CD14-positive monocyte (primary cell): Measurements from ENCODE around the gene ORMDL2. TPM values are rescaled to one million over a fixed set of nuclear protein-coding genes. Genes with fewer than 3 reads are reported as not detected.

Source experiments
- DNase-seq, 3 donors: peaks; one replicate each; pipeline ENCODE4 v3.0.0-alpha.2; 2011 to 2022
- H2AFZ ChIP-seq: 2 replicates; pipeline ENCODE4 v1.6.0; 2012; ENCODE audit warnings: mild to moderate bottlenecking, low read depth, low read length, inconsistent platforms; ENCODE audit not compliant: insufficient read depth, poor library complexity, severe bottlenecking
- H3K27ac ChIP-seq, 2 donors: 1 replicate in 1 of 2; 2 replicates in 1 of 2; pipeline ENCODE4 v1.5.1; 2012 to 2013; ENCODE audit warnings: low read length in 2 of 2, control low read depth in 1 of 2, inconsistent platforms in 1 of 2, low read depth in 1 of 2, mild to moderate bottlenecking in 1 of 2
- H3K27me3 ChIP-seq, 2 donors: one replicate each; pipeline versions ENCODE4 v1.6.0 to v1.6.1; 2011 to 2013; ENCODE audit warnings: low read length in 2 of 2; ENCODE audit not compliant: control insufficient read depth in 2 of 2, insufficient read depth in 2 of 2
- H3K36me3 ChIP-seq, 2 donors: replicated peaks in 1 of 2; 1 replicate in 1 of 2; 2 replicates in 1 of 2; pipeline versions ENCODE4 v1.5.1 to v1.6.1; 2012 to 2013; ENCODE audit warnings: low read length in 2 of 2, control low read depth in 1 of 2, inconsistent platforms in 1 of 2, mild to moderate bottlenecking in 1 of 2; ENCODE audit not compliant: insufficient read depth in 2 of 2, control insufficient read depth in 1 of 2
- H3K4me1 ChIP-seq, 2 donors: 1 replicate in 1 of 2; 2 replicates in 1 of 2; pipeline versions ENCODE4 v1.5.1 to v1.6.1; 2012 to 2013; ENCODE audit warnings: low read length in 2 of 2, control low read depth in 1 of 2, inconsistent platforms in 1 of 2, mild to moderate bottlenecking in 1 of 2, moderate library complexity in 1 of 2; ENCODE audit not compliant: insufficient read depth in 2 of 2, control insufficient read depth in 1 of 2
- H3K4me2 ChIP-seq: replicated peaks from 2 replicates; pipeline ENCODE3; 2012; ENCODE audit warnings: low read length, moderate library complexity, mild to moderate bottlenecking; ENCODE audit not compliant: poor library complexity, severe bottlenecking; ENCODE audit errors: extremely low read depth
- H3K4me3 ChIP-seq, 3 experiments: fragments of 200-600 bp in 1 of 3; sonication (generic) in 1 of 3; replicated peaks in 1 of 3; 1 replicate in 2 of 3; 2 replicates in 1 of 3; pipeline ENCODE4 v1.5.1; 2011 to 2013; ENCODE audit warnings: low read length in 3 of 3, mild to moderate bottlenecking in 3 of 3, control low read depth in 2 of 3, low read depth in 2 of 3, inconsistent platforms in 1 of 3, moderate library complexity in 1 of 3
- H3K79me2 ChIP-seq: 2 replicates; pipeline ENCODE4 v1.6.0; 2012; ENCODE audit warnings: mild to moderate bottlenecking, control low read depth, inconsistent platforms, low read length, moderate library complexity; ENCODE audit not compliant: insufficient read depth
- H3K9ac ChIP-seq: 2 replicates; pipeline ENCODE4 v1.6.0; 2017; ENCODE audit warnings: low read length, mild to moderate bottlenecking; ENCODE audit not compliant: insufficient read depth, poor library complexity, severe bottlenecking
- H3K9me3 ChIP-seq, 2 donors: replicated peaks in 1 of 2; 1 replicate in 1 of 2; 2 replicates in 1 of 2; pipeline versions ENCODE4 v1.5.1 to v1.6.1; 2012 to 2013; ENCODE audit warnings: low read length in 2 of 2, control low read depth in 1 of 2; ENCODE audit not compliant: control insufficient read depth in 1 of 2, insufficient read depth in 1 of 2
- H4K20me1 ChIP-seq: 2 replicates; pipeline ENCODE4 v1.6.0; 2012; ENCODE audit warnings: mild to moderate bottlenecking, low read length, control low read depth, moderate library complexity; ENCODE audit not compliant: insufficient read depth
- H3K27ac Mint-ChIP-seq, 7 donors: one replicate each; pipeline ENCODE4 v1.8.0; 2020; ENCODE audit warnings: mild to moderate bottlenecking in 7 of 7, mixed read lengths in 7 of 7, moderate library complexity in 6 of 7, inconsistent platforms in 2 of 7
- H3K27me3 Mint-ChIP-seq, 3 donors: one replicate each; pipeline ENCODE4 v1.8.0; 2021 to 2022; ENCODE audit warnings: low read depth in 3 of 3, mild to moderate bottlenecking in 3 of 3, mixed read lengths in 3 of 3, moderate library complexity in 3 of 3, inconsistent platforms in 1 of 3
- H3K36me3 Mint-ChIP-seq, 2 donors: one replicate each; pipeline ENCODE4 v1.8.0; 2020; ENCODE audit warnings: mixed read lengths in 2 of 2, inconsistent platforms in 1 of 2, mild to moderate bottlenecking in 1 of 2
- H3K4me1 Mint-ChIP-seq: one replicate; pipeline ENCODE4 v1.8.0; 2020; ENCODE audit warnings: mild to moderate bottlenecking, mixed read lengths
- H3K4me3 Mint-ChIP-seq, 2 donors: one replicate each; pipeline ENCODE4 v1.8.0; 2020; ENCODE audit warnings: mild to moderate bottlenecking in 2 of 2, mixed read lengths in 2 of 2, moderate library complexity in 1 of 2
- H3K9me3 Mint-ChIP-seq, 7 donors: one replicate each; pipeline ENCODE4 v1.8.0; 2020 to 2022; ENCODE audit warnings: mixed read lengths in 7 of 7, mild to moderate bottlenecking in 6 of 7, moderate library complexity in 6 of 7, inconsistent platforms in 2 of 7
- CTCF ChIP-seq: fragments of 200-600 bp; IDR thresholded peaks from one replicate; pipeline ENCODE4 v1.8.0; 2022; ENCODE audit warnings: antibody characterized with exemption, mild to moderate bottlenecking
- WGBS: methylation state at CpG from one replicate; pipeline ENCODE4 v1.1.5; 2013; ENCODE audit warnings: missing lambda C conversion rate; ENCODE audit not compliant: insufficient coverage; 5-methylcytosine and 5-hydroxymethylcytosine counted together
- intact Hi-C, 2 donors: fragments of 100-400 bp; cut with micrococcal nuclease; formaldehyde crosslinking; loops; one replicate each; pipeline versions ENCODE4 v1.15.0 to v1.15.1; 2023
- polyA plus RNA-seq, 3 donors: library from polyadenylated mRNA; depleted of rRNA in 1 of 3; unstranded in 2 of 3; stranded (reverse) in 1 of 3; fragments of 300-500 nt in 2 of 3; fragments of >200 nt in 1 of 3; fragmentation: Illumina TruSeq in 2 of 3; gene quantifications; 1 replicate in 2 of 3; 2 replicates in 1 of 3; pipeline ENCODE4 v1.2.3, GENCODE V29; 2012 to 2021

Gene ORMDL2
- polyA plus RNA-seq, 3 donors, result 15.5 to 140 (median 137) TPM

DNA sequence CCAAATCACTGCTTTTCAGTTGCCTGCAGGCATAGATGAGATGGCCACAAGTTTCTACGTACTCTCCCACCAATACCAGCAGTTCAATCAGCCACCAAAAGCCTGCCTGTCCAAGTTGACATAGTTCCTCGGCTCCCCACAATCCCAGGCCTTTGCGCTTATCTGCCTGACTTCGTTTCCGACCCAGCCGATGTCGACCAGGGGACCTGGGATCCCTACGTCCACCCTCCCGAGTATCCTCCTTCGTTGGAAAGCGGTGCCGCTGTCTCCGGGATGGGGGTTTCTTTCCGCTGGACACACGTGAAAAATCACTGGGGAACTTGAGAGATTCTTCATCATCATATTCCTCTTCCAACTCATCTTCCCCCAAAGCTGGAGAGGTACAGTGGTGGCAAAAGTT, 10.0 kb downstream of the ORMDL2 start:
- H3K27me3 ChIP-seq, result no peaks in the 10 kb centered on the region
- peaks cover 47 to 54% of the 10 kb centered on the region in 2 donors for H3K4me1 ChIP-seq
- peak overlapping the region; percentile 31 for H2AFZ ChIP-seq
- peak overlapping the region in 1 of 3 experiments; percentile 89 for H3K4me3 ChIP-seq
- H4K20me1 ChIP-seq, result peaks cover 4% of the 10 kb centered on the region
- Mint-ChIP-seq H3K4me3 (peak overlapping the region in 1 of 2 donors; percentile 96), H3K27me3 (peaks cover 0 to 2% (median 0%) of the 10 kb centered on the region in 3 donors), H3K4me1 (peaks cover 57% of the 10 kb centered on the region), H3K9me3 (no peaks in the 10 kb centered on the region), H3K27ac (peak overlapping the region in 6 of 7 donors; percentile 72 to 95 (median 86)), H3K36me3 (peaks cover 16 to 20% of the 10 kb centered on the region in 2 donors)
- no peak for DNase-seq
- no peak overlapping the region for H3K9ac ChIP-seq
- H3K4me2 ChIP-seq, result peak overlapping the region; percentile 21
- H3K36me3 ChIP-seq, result peaks cover 10 to 17% of the 10 kb centered on the region in 2 donors
- H3K27ac ChIP-seq, result peak overlapping the region; percentile 3 to 86
- intact Hi-C loops, result loop anchor here (2.0 to 10.0 kb wide), 2 partner anchors 99 to 287 kb away; partner anchors contain the start of genes PYM1 (in 1 of the 2), RPL41 (in 1 of the 2) and ZC3H10 (in 1 of the 2)
- no peaks in the 10 kb centered on the region for H3K9me3 ChIP-seq
- H3K79me2 ChIP-seq, result peaks cover 62% of the 10 kb centered on the region
- no peak for TF ChIP-seq CTCF
- WGBS, result 98% methylated on average over 11 of the region's 15 CpGs

DNA sequence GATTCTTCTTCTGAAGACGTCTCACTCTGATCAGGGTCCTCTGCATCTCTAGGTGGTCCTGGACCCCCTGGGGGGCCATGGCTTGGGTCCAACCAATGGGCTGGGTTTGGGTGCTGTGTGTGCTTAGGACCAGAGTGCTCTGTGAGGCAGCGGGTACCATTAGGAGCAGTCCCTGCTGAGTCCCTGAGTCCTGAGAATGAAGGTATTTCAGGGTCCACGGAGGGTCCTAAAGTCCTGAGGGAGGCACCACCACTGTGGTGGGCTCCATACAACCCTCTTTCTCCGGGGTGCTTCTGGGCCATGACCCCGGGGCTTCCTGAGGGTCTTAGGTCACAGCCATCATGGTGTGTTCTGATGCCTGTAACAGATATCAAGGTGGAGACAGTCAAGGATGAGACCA, 10.5 kb downstream of the ORMDL2 start:
- Mint-ChIP-seq H3K36me3 (peaks cover 10 to 14% of the 10 kb centered on the region in 2 donors), H3K4me3 (peak overlapping the region; percentile 91 to 96), H3K27me3 (peaks cover 0 to 2% (median 0%) of the 10 kb centered on the region in 3 donors), H3K4me1 (peaks cover 57% of the 10 kb centered on the region), H3K27ac (peak overlapping the region in 6 of 7 donors; percentile 85 to 95 (median 92)), H3K9me3 (no peaks in the 10 kb centered on the region)
- intact Hi-C loops, result loop anchor here (2.0 to 10.0 kb wide), 2 partner anchors 98 to 286 kb away; partner anchors contain the start of genes PYM1 (in 1 of the 2), RPL41 (in 1 of the 2) and ZC3H10 (in 1 of the 2)
- Histone ChIP-seq H3K27me3 (no peaks in the 10 kb centered on the region), H3K79me2 (peaks cover 62% of the 10 kb centered on the region), H3K4me3 (peak overlapping the region in 1 of 3 experiments; percentile 89), H3K9me3 (no peaks in the 10 kb centered on the region), H3K4me1 (peaks cover 47 to 54% of the 10 kb centered on the region in 2 donors), H3K4me2 (peak overlapping the region; percentile 86), H4K20me1 (peaks cover 4% of the 10 kb centered on the region), H2AFZ (peak overlapping the region; percentile 93), H3K9ac (no peak overlapping the region), H3K27ac (peak overlapping the region; percentile 15 to 86), H3K36me3 (peaks cover 5 to 11% of the 10 kb centered on the region in 2 donors)
- no peak for DNase-seq
- TF ChIP-seq CTCF, result no peak
- 100% methylated on average over 2 of the region's 5 CpGs for WGBS
